KMS-11 (cell line): Measurements from ENCODE around the gene TVP23A.
"Not testable (repeated sequence)": the region's sequence is repeated elsewhere in the genome, so short reads cannot be mapped to it uniquely, and the experiment has no call there.

Source experiments
- H2AFZ ChIP-seq: fragments of 200-600 bp; sonication (generic); 2 replicates; pipeline ENCODE4 v1.6.1; 2016; ENCODE audit warnings: antibody characterized with exemption, mixed run types, low read depth
- H3K27ac ChIP-seq: fragments of 200-600 bp; sonication (generic); 2 replicates; pipeline ENCODE4 v1.6.1; 2016; ENCODE audit warnings: mild to moderate bottlenecking, mixed run types
- H3K27me3 ChIP-seq: fragments of 200-600 bp; sonication (generic); 2 replicates; pipeline ENCODE4 v1.6.1; 2017; ENCODE audit warnings: mild to moderate bottlenecking, low read depth, mixed run types, moderate library complexity; ENCODE audit not compliant: insufficient read depth
- H3K36me3 ChIP-seq: fragments of 200-600 bp; sonication (generic); 2 replicates; pipeline ENCODE4 v1.6.1; 2017; ENCODE audit warnings: mild to moderate bottlenecking, mixed run types; ENCODE audit not compliant: insufficient read depth
- H3K4me1 ChIP-seq: fragments of 200-600 bp; sonication (generic); 2 replicates; pipeline ENCODE4 v1.6.1; 2016; ENCODE audit warnings: mild to moderate bottlenecking, low read depth, mixed run types; ENCODE audit not compliant: poor library complexity, severe bottlenecking
- H3K4me2 ChIP-seq: fragments of 200-600 bp; sonication (generic); 2 replicates; pipeline ENCODE4 v1.7.0; 2016; ENCODE audit warnings: mild to moderate bottlenecking, mixed run types
- H3K4me3 ChIP-seq: fragments of 200-600 bp; sonication (generic); IDR thresholded peaks from 2 replicates; pipeline ENCODE4 v1.6.1; 2017; ENCODE audit warnings: low read depth, low read length, mixed read lengths; ENCODE audit not compliant: insufficient read depth
- H3K79me2 ChIP-seq: fragments of 200-600 bp; sonication (generic); 2 replicates; pipeline ENCODE4 v1.6.1; 2016; ENCODE audit warnings: low read depth, mixed run types; ENCODE audit not compliant: insufficient read depth
- H3K9ac ChIP-seq: fragments of 200-600 bp; sonication (generic); 2 replicates; pipeline ENCODE4 v1.6.1; 2016; ENCODE audit warnings: mild to moderate bottlenecking, mixed run types
- H4K20me1 ChIP-seq: fragments of 200-600 bp; sonication (generic); 2 replicates; pipeline ENCODE4 v1.6.1; 2016; ENCODE audit warnings: mild to moderate bottlenecking, mixed run types; ENCODE audit not compliant: insufficient read depth
- CTCF ChIP-seq: fragments of 200-600 bp; sonication (generic); conservative IDR thresholded peaks from 2 replicates; pipeline ENCODE4 v1.6.1; 2017; ENCODE audit warnings: low read depth, mild to moderate bottlenecking, antibody characterized with exemption, low read length, moderate library complexity, mixed read lengths

The TVP23A gene

GRCh38 chr16:10743610-10744369 lies 74.8 kb downstream of the TVP23A start, which contains the start of gene NUBP1:
TSS of gene NUBP1 (plus strand) at chr16:10743842. CDS start at chr16:10743864, 22 bp downstream.
- TF ChIP-seq CTCF, result no peak
- no peaks in the 10 kb centered on the region for H3K79me2 ChIP-seq

GRCh38 chr16:10743227-10743609 lies 75.4 kb downstream of the TVP23A start:
- peaks cover 70% of the 10 kb centered on the region for H3K4me1 ChIP-seq
- no peaks in the 10 kb centered on the region for H4K20me1 ChIP-seq
- no peak overlapping the region for H3K4me3 ChIP-seq
- peak overlapping the region; percentile 81 for H3K4me2 ChIP-seq
- no peaks in the 10 kb centered on the region for H3K27me3 ChIP-seq
- no peak for TF ChIP-seq CTCF
- peak overlapping the region; percentile 79; the same call in 1 of the 2 replicates for H3K9ac ChIP-seq
- peak overlapping the region; percentile 63; the same call in 1 of the 2 replicates for H2AFZ ChIP-seq
- peak overlapping the region; percentile 74 for H3K27ac ChIP-seq
- H3K79me2 ChIP-seq, result no peaks in the 10 kb centered on the region
- no peaks in the 10 kb centered on the region for H3K36me3 ChIP-seq

More at GRCh38 chr16:10743610-10744369, 74.8 kb downstream of the TVP23A start, which contains the start of gene NUBP1:
- no peak within 1 kb of the TSS for H3K4me3 ChIP-seq
- peak within 1 kb of the TSS; percentile 63; the same call in 1 of the 2 replicates for H2AFZ ChIP-seq
- H3K9ac ChIP-seq, result peak within 1 kb of the TSS; percentile 79
- peak within 1 kb of the TSS; percentile 81 for H3K4me2 ChIP-seq
- H3K27me3 ChIP-seq, result no peaks in the 10 kb centered on the region
- peaks cover 70% of the 10 kb centered on the region for H3K4me1 ChIP-seq
- no peaks in the 10 kb centered on the region for H4K20me1 ChIP-seq
- peak within 1 kb of the TSS; percentile 74 for H3K27ac ChIP-seq
- no peaks in the 10 kb centered on the region for H3K36me3 ChIP-seq

- Histone ChIP-seq H4K20me1 (no peaks in the 10 kb centered on the region), H3K9ac (no peak overlapping the region), H3K27me3 (no peaks in the 10 kb centered on the region), H3K4me1 (peaks cover 78% of the 10 kb centered on the region), H3K27ac (no peak overlapping the region), H3K79me2 (no peaks in the 10 kb centered on the region), H3K36me3 (no peaks in the 10 kb centered on the region), H3K4me3 (no peak overlapping the region), H2AFZ (no peak overlapping the region), H3K4me2 (no peak overlapping the region)
- no peak for TF ChIP-seq CTCF
Observed at GRCh38 chr16:10741844-10742243, 76.8 kb downstream of the TVP23A start.

GRCh38 chr16:10741249-10741648 lies 77.3 kb downstream of the TVP23A start:
- H3K27me3 ChIP-seq, H4K20me1 ChIP-seq, H3K9ac ChIP-seq, H3K4me3 ChIP-seq, H2AFZ ChIP-seq, H3K79me2 ChIP-seq, H3K36me3 ChIP-seq, H3K27ac ChIP-seq, H3K4me2 ChIP-seq: not testable (repeated sequence)
- H3K4me1 ChIP-seq, result peaks cover 81% of the 10 kb centered on the region

- Histone ChIP-seq H3K9ac (no peak overlapping the region), H3K4me1 (peaks cover 77% of the 10 kb centered on the region), H4K20me1 (no peaks in the 10 kb centered on the region), H3K4me2 (no peak overlapping the region), H2AFZ (no peak overlapping the region), H3K27me3 (no peaks in the 10 kb centered on the region), H3K27ac (no peak overlapping the region), H3K4me3 (no peak overlapping the region), H3K79me2 (no peaks in the 10 kb centered on the region), H3K36me3 (no peaks in the 10 kb centered on the region)
- no peak for TF ChIP-seq CTCF
Observed at GRCh38 chr16:10740845-10741208, 77.8 kb downstream of the TVP23A start.
